ENCODE measurements around the gene RANBP3. TPM values are rescaled to one million over a fixed set of nuclear protein-coding genes. Genes with fewer than 3 reads are reported as not detected.

RANBP3 gene
- total RNA-seq, 2 experiments from 2014 or later, result 74.3 to 90.2 TPM

- peak; percentile 34 for DNase-seq (ENCODE audit: low spot score)
Observed at GRCh38 chr19:5968431-5969373, 9.2 kb downstream of the RANBP3 start.

GRCh38 chr19:5967994-5968430, 9.9 kb downstream of the RANBP3 start:
- Histone ChIP-seq H3K27ac (ENCODE audit: low read depth, low read length, poor library complexity, severe bottlenecking) (peak overlapping the region; percentile 56), H3K4me1 (ENCODE audit: insufficient read depth, low read length, poor library complexity, severe bottlenecking) (peaks cover 24% of the 10 kb centered on the region), H3K36me3 (ENCODE audit: insufficient read depth, low read length) (peaks cover 85% of the 10 kb centered on the region), H3K4me2 (ENCODE audit: low read length) (peak overlapping the region; percentile 71), H4K20me1 (ENCODE audit: insufficient read depth, low read length) (peaks cover 49% of the 10 kb centered on the region), H2AFZ (ENCODE audit: low read length) (no peak overlapping the region), H3K9me3 (ENCODE audit: low read length) (no peaks in the 10 kb centered on the region), H3K4me3 (ENCODE audit: low read depth, low read length, poor library complexity, severe bottlenecking) (peak overlapping the region; percentile 20), H3K79me2 (ENCODE audit: insufficient read depth, low read depth, low read length) (peaks cover 99% of the 10 kb centered on the region), H3K9me2 (ENCODE audit: insufficient read depth, low read length) (no peaks in the 10 kb centered on the region)
- TF ChIP-seq EZH2phosphoT487 (IDR thresholded peaks at IDR 0.05; ENCODE audit: borderline replicate concordance, low read depth, low read length) (no peak), CTCF (conservative IDR thresholded peaks at IDR 0.05; ENCODE audit: low read length) (peak; percentile 93)
- peak; percentile 70 for DNase-seq (ENCODE audit: low spot score)
- ChIA-PET POLR2A (interaction anchor here (1.6 kb wide), 1 partner anchor 9 kb away, joined by 6 read pairs; the partner anchor contains the start of gene RANBP3), CTCF (ENCODE audit: unreplicated experiment) (interaction anchor here (0.6 kb wide), 1 partner anchor 165 kb away, joined by 3 read pairs; no protein-coding TSS in a partner anchor)
- no TSS peak for BruUV-seq (replicated peaks)
- intact Hi-C loops (cut with micrococcal nuclease; ENCODE audit: unreplicated experiment), result no loop called here

More at GRCh38 chr19:5968431-5969373, 9.2 kb downstream of the RANBP3 start:
- Histone ChIP-seq H4K20me1 (ENCODE audit: insufficient read depth, low read length) (peaks cover 49% of the 10 kb centered on the region), H3K4me2 (ENCODE audit: low read length) (peak overlapping the region; percentile 71), H3K36me3 (ENCODE audit: insufficient read depth, low read length) (peaks cover 91% of the 10 kb centered on the region), H2AFZ (ENCODE audit: low read length) (no peak overlapping the region), H3K9me3 (ENCODE audit: low read length) (no peaks in the 10 kb centered on the region), H3K4me3 (ENCODE audit: low read depth, low read length, poor library complexity, severe bottlenecking) (peak overlapping the region; percentile 20), H3K79me2 (ENCODE audit: insufficient read depth, low read depth, low read length) (peaks cover 99% of the 10 kb centered on the region), H3K4me1 (ENCODE audit: insufficient read depth, low read length, poor library complexity, severe bottlenecking) (peaks cover 25% of the 10 kb centered on the region), H3K9me2 (ENCODE audit: insufficient read depth, low read length) (no peaks in the 10 kb centered on the region), H3K27ac (ENCODE audit: low read depth, low read length, poor library complexity, severe bottlenecking) (peak overlapping the region; percentile 56)
- intact Hi-C loops (cut with micrococcal nuclease; ENCODE audit: unreplicated experiment), result no loop called here
- BruUV-seq (replicated peaks), result no TSS peak
- ChIA-PET POLR2A (interaction anchor here (1.6 kb wide), 1 partner anchor 9 kb away, joined by 6 read pairs; the partner anchor contains the start of gene RANBP3), CTCF (ENCODE audit: unreplicated experiment) (interaction anchor here (0.6 kb wide), 2 partner anchors 10 to 11 kb away, joined by 3 to 5 read pairs; no protein-coding TSS in a partner anchor)
- TF ChIP-seq CTCF (conservative IDR thresholded peaks at IDR 0.05; ENCODE audit: low read length), result no peak
- no peak for TF ChIP-seq EZH2phosphoT487 (IDR thresholded peaks at IDR 0.05; ENCODE audit: borderline replicate concordance, low read depth, low read length)
